Glutamatergic neuron (in vitro differentiated cells): ENCODE data around the gene TBX1. TPM values are rescaled to one million over a fixed set of nuclear protein-coding genes. Genes with fewer than 3 reads are reported as not detected.

Source experiments
- DNase-seq: peaks from one replicate; pipeline ENCODE4 v3.0.0; 2022
- H3K27ac Mint-ChIP-seq: one replicate; pipeline ENCODE4 v1.8.0; 2020; ENCODE audit warnings: mild to moderate bottlenecking, mixed read lengths, inconsistent platforms; ENCODE audit not compliant: unreplicated experiment
- H3K27me3 Mint-ChIP-seq: one replicate; pipeline ENCODE4 v1.8.0; 2020; ENCODE audit warnings: mild to moderate bottlenecking, moderate library complexity, mixed read lengths, inconsistent platforms; ENCODE audit not compliant: unreplicated experiment
- H3K36me3 Mint-ChIP-seq: one replicate; pipeline ENCODE4 v1.8.0; 2020; ENCODE audit warnings: mild to moderate bottlenecking, mixed read lengths, inconsistent platforms; ENCODE audit not compliant: unreplicated experiment
- H3K4me1 Mint-ChIP-seq: one replicate; pipeline ENCODE4 v1.8.0; 2020; ENCODE audit warnings: mild to moderate bottlenecking, low read depth, mixed read lengths, inconsistent platforms; ENCODE audit not compliant: unreplicated experiment
- H3K4me3 Mint-ChIP-seq: one replicate; pipeline ENCODE4 v1.8.0; 2020; ENCODE audit warnings: mild to moderate bottlenecking, mixed read lengths, inconsistent platforms; ENCODE audit not compliant: unreplicated experiment
- H3K9me3 Mint-ChIP-seq: one replicate; pipeline ENCODE4 v1.8.0; 2020; ENCODE audit warnings: mild to moderate bottlenecking, moderate library complexity, mixed read lengths, inconsistent platforms; ENCODE audit not compliant: unreplicated experiment
- total RNA-seq: library from RNA; stranded (reverse); fragmentation: NEBNext Ultra II Directional; extraction: Animal tissue kit (Norgen Biotek cat#: 25700); gene quantifications from one replicate; pipeline ENCODE4 v1.2.1, GENCODE V29; 2021; ENCODE audit not compliant: unreplicated experiment
- TF ChIP-seq, protein P1 (sequence below): fragments of 200-600 bp; sonication (generic); IDR thresholded peaks from one replicate; pipeline ENCODE4 v1.5.0; 2021; ENCODE audit not compliant: partially characterized antibody, unreplicated experiment

TBX1 gene
- total RNA-seq, 1 donor from 2014 or later = 2.4 TPM

DNA sequence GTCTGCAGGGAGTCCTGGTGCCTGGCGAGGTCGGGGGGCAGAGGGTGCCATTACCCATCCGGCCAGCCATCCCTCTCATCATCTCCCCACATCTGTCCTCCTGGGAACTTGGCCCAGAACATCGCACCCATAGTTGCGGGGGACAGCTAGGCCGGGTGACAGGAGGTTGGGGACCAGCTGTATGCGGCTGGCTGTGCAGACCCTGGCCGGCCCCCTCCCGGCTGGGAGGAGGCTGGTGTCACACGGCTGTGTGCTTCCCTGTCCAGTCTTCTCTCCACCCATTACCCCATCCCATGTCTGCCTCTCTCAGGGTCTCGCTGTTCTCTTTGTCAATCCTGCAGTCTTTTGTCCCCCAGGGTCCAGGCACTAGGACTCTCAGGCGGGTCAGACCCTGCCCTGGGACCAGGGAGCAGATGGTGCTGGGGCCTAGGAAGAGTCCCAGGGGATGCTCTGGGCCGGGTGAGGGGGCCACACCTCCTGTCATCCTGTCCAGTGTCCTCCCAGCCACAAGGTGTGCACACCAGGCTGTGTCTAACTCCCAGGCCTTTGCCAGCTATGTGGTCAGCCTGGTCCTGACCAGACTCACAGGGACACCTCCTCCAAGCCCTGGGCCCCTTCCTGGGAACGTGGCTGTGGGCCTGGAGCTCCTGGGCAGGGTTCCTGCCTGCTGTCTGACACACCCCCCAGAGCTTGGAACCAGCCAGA, 6.4 kb upstream of the TBX1 start:
- peaks cover 5% of the 10 kb centered on the region for H3K9me3 Mint-ChIP-seq
- peaks cover 39% of the 10 kb centered on the region for H3K27me3 Mint-ChIP-seq
- H3K4me3 Mint-ChIP-seq = peak overlapping the region; percentile 46
- DNase-seq = no peak
- peaks cover 11% of the 10 kb centered on the region for H3K4me1 Mint-ChIP-seq
- TF ChIP-seq, protein P1, sequence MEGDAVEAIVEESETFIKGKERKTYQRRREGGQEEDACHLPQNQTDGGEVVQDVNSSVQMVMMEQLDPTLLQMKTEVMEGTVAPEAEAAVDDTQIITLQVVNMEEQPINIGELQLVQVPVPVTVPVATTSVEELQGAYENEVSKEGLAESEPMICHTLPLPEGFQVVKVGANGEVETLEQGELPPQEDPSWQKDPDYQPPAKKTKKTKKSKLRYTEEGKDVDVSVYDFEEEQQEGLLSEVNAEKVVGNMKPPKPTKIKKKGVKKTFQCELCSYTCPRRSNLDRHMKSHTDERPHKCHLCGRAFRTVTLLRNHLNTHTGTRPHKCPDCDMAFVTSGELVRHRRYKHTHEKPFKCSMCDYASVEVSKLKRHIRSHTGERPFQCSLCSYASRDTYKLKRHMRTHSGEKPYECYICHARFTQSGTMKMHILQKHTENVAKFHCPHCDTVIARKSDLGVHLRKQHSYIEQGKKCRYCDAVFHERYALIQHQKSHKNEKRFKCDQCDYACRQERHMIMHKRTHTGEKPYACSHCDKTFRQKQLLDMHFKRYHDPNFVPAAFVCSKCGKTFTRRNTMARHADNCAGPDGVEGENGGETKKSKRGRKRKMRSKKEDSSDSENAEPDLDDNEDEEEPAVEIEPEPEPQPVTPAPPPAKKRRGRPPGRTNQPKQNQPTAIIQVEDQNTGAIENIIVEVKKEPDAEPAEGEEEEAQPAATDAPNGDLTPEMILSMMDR = no peak
- H3K36me3 Mint-ChIP-seq = no peaks in the 10 kb centered on the region
- H3K27ac Mint-ChIP-seq = no peak overlapping the region

DNA sequence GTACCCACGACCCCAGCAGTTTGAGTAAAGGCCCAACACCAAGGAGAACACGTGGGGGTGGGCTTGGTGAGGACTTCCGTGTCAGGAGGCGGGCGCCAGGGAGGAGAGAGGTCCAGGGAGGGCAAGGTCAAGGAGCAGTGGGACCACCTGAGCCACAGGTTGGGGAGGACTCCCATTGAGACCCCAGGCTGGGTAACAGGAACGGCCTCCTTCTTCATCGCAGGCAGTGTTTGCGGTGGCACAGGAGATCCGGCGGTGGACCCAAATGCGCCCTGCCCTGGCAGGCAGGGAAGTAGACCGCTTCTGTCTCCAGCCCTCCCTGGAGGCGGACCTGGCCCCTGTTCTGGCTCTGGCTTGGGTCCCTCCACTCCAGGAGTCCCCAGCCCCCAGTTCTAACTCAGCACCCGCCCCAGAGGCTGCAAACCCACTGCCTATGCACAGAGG, 5.9 kb upstream of the TBX1 start:
- TF ChIP-seq, protein P1 = no peak
- peaks cover 43% of the 10 kb centered on the region for H3K27me3 Mint-ChIP-seq
- H3K36me3 Mint-ChIP-seq = no peaks in the 10 kb centered on the region
- peaks cover 11% of the 10 kb centered on the region for H3K4me1 Mint-ChIP-seq
- H3K4me3 Mint-ChIP-seq = peak overlapping the region; percentile 15
- DNase-seq = no peak
- no peak overlapping the region for H3K27ac Mint-ChIP-seq
- peaks cover 6% of the 10 kb centered on the region for H3K9me3 Mint-ChIP-seq

DNA sequence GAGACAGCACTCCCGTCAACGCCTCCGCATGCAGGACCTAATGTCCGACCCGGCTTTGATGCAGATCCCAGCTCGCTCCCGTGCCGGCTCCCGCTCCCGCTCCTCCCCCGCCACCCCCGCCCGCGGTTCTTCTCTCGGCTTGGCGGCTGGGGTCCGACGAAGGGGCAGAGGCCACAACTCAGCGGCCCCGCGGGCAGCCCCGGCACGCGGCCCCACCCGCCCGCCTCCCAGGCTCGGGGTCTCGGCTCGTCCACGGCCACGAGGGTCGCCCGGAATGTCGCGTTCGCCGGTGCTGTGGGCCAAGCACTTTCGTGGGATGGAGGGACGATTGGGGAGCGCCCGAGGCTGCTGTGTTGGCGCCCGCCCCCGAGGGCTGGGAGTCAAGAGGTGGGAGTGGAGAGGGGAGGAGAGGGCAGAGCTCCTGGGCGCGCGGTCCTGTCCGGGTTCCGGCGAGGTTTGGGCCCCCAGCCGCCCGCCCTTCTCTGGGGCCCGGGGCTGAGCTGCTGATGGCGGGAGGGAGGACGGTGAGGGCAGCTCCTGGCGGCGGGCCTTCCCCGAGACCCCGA, 5.3 kb upstream of the TBX1 start:
- peaks cover 48% of the 10 kb centered on the region for H3K27me3 Mint-ChIP-seq
- DNase-seq = no peak
- TF ChIP-seq, protein P1 = no peak
- H3K4me3 Mint-ChIP-seq = no peak overlapping the region
- peaks cover 15% of the 10 kb centered on the region for H3K4me1 Mint-ChIP-seq
- H3K9me3 Mint-ChIP-seq = peaks cover 11% of the 10 kb centered on the region
- H3K36me3 Mint-ChIP-seq = peaks cover 4% of the 10 kb centered on the region
- no peak overlapping the region for H3K27ac Mint-ChIP-seq

DNA sequence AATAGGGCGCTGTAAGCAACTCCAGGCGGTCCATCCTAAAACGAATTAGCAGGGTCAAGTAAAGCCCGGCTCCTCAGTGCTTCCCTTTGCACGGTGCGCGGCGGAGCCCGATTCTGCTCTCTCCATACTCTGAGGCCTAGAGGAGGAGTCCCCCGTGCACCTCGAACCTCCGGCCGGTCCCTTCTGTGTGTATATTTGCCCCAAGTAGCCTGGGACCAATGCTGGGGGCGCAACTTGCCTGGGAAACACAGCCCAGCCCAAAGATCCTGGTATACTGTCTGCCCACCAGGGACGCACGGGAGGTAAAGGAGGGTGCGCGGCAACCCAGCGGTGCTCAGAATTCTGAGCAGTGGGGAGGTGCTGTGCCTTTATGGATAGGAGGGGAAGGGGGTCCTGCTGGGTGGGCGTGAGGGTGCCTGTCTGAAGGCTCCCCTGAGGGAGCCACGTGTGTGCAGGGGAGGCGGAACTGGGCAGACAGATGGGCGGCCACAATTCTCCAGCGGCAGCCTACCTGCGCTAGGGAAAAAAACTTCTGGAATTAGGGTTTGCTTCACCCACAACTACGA, 4.8 kb upstream of the TBX1 start:
- Mint-ChIP-seq H3K4me1 (peaks cover 15% of the 10 kb centered on the region), H3K27ac (no peak overlapping the region), H3K4me3 (no peak overlapping the region), H3K27me3 (peaks cover 49% of the 10 kb centered on the region), H3K36me3 (peaks cover 6% of the 10 kb centered on the region), H3K9me3 (peaks cover 12% of the 10 kb centered on the region)
- TF ChIP-seq, protein P1 = no peak
- no peak for DNase-seq
